Measurements from ENCODE around the gene PALLD.

DNA sequence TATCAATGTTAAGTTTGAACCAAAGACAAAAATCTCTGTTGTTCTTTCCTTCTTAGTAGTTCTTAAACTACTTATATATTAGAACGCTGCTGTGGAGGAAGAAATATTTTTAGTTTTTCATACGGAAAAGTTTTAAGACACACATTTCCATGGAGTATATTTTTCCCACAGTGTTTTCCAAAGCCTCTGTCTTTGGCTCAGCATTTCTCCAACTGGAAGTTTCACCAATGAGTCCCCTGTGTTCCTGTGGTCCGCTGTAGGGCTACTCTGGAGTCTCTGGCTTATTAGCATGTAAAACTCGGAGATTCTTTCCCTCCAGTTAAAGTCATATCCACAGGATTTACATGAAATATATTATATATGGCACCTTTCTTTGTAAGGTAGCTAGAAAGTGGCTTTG is 264.2 kb downstream of the PALLD start:
- TF ChIP-seq, protein P1, sequence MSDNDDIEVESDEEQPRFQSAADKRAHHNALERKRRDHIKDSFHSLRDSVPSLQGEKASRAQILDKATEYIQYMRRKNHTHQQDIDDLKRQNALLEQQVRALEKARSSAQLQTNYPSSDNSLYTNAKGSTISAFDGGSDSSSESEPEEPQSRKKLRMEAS (IDR thresholded peaks at IDR 0.05; ENCODE audit: insufficient read depth, insufficient read length), result no peak
- TF ChIP-seq, protein P2, sequence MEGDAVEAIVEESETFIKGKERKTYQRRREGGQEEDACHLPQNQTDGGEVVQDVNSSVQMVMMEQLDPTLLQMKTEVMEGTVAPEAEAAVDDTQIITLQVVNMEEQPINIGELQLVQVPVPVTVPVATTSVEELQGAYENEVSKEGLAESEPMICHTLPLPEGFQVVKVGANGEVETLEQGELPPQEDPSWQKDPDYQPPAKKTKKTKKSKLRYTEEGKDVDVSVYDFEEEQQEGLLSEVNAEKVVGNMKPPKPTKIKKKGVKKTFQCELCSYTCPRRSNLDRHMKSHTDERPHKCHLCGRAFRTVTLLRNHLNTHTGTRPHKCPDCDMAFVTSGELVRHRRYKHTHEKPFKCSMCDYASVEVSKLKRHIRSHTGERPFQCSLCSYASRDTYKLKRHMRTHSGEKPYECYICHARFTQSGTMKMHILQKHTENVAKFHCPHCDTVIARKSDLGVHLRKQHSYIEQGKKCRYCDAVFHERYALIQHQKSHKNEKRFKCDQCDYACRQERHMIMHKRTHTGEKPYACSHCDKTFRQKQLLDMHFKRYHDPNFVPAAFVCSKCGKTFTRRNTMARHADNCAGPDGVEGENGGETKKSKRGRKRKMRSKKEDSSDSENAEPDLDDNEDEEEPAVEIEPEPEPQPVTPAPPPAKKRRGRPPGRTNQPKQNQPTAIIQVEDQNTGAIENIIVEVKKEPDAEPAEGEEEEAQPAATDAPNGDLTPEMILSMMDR (IDR thresholded peaks at IDR 0.05; ENCODE audit: extremely low read depth in 1 of 2, insufficient read depth in 1 of 2, low read depth in 1 of 2, low read length in 2 of 2), result no peak
- TF ChIP-seq EZH2 (IDR thresholded peaks at IDR 0.05; ENCODE audit: borderline replicate concordance, low read depth, low read length, severe bottlenecking), result no peak
- no peak for TF ChIP-seq POLR2A (IDR thresholded peaks at IDR 0.05; ENCODE audit: low read depth, low read length)
- TF ChIP-seq JUN (IDR thresholded peaks at IDR 0.05; ENCODE audit: borderline replicate concordance, insufficient read depth, insufficient read length, low read depth), result no peak

Measured in endothelial cell of umbilical vein (primary cell).